ENCODE data around the gene TPSG1.
"Not testable (repeated sequence)": the region's sequence is repeated elsewhere in the genome, so short reads cannot be mapped to it uniquely, and the experiment has no call there.

The TPSG1 gene

GRCh38 chr16:1197237-1197866, 27.7 kb downstream of the TPSG1 start:
- Histone ChIP-seq H3K4me3 (ENCODE audit: low read depth in 1 of 5, low read length in 5 of 5) (no peak overlapping the region), H3K27ac (ENCODE audit: low read depth, low read length) (no peak overlapping the region), H3K9ac (ENCODE audit: low read length in 5 of 5) (no peak overlapping the region), H3K9me3 (ENCODE audit: control insufficient read depth in 5 of 5, low read length in 5 of 5) (no peaks in the 10 kb centered on the region), H3K36me3 (ENCODE audit: control insufficient read depth in 5 of 5, insufficient read depth in 5 of 5, low read length in 5 of 5) (no peaks in the 10 kb centered on the region), H3K4me1 (ENCODE audit: control insufficient read depth in 5 of 5, insufficient read depth in 5 of 5, low read length in 5 of 5) (no peaks in the 10 kb centered on the region), H3K27me3 (ENCODE audit: control insufficient read depth in 5 of 5, insufficient read depth in 4 of 5, low read length in 5 of 5) (peaks cover 3 to 19% (median 14%) of the 10 kb centered on the region in 5 donors)

GRCh38 chr16:1196494-1196893, 28.6 kb downstream of the TPSG1 start:
- Histone ChIP-seq H3K27ac (ENCODE audit: low read depth, low read length) (no peak overlapping the region), H3K4me3 (ENCODE audit: low read depth in 1 of 5, low read length in 5 of 5) (no peak overlapping the region), H3K36me3 (ENCODE audit: control insufficient read depth in 5 of 5, insufficient read depth in 5 of 5, low read length in 5 of 5) (no peaks in the 10 kb centered on the region), H3K27me3 (ENCODE audit: control insufficient read depth in 5 of 5, insufficient read depth in 4 of 5, low read length in 5 of 5) (peaks cover 3 to 19% (median 19%) of the 10 kb centered on the region in 5 donors), H3K9me3 (ENCODE audit: control insufficient read depth in 5 of 5, low read length in 5 of 5) (no peaks in the 10 kb centered on the region), H3K9ac (ENCODE audit: low read length in 5 of 5) (no peak overlapping the region), H3K4me1 (ENCODE audit: control insufficient read depth in 5 of 5, insufficient read depth in 5 of 5, low read length in 5 of 5) (no peaks in the 10 kb centered on the region)

GRCh38 chr16:1195393-1195666, 29.7 kb downstream of the TPSG1 start:
- Histone ChIP-seq H3K4me3 (ENCODE audit: low read depth in 1 of 5, low read length in 5 of 5) (no peak overlapping the region), H3K9me3 (ENCODE audit: control insufficient read depth in 5 of 5, low read length in 5 of 5) (no peaks in the 10 kb centered on the region), H3K27me3 (ENCODE audit: control insufficient read depth in 5 of 5, insufficient read depth in 4 of 5, low read length in 5 of 5) (peaks cover 3 to 21% (median 19%) of the 10 kb centered on the region in 5 donors), H3K36me3 (ENCODE audit: control insufficient read depth in 5 of 5, insufficient read depth in 5 of 5, low read length in 5 of 5) (no peaks in the 10 kb centered on the region), H3K9ac (ENCODE audit: low read length in 5 of 5) (no peak overlapping the region), H3K4me1 (ENCODE audit: control insufficient read depth in 5 of 5, insufficient read depth in 5 of 5, low read length in 5 of 5) (no peaks in the 10 kb centered on the region), H3K27ac (ENCODE audit: low read depth, low read length) (no peak overlapping the region)

GRCh38 chr16:1194665-1195392, 30.2 kb downstream of the TPSG1 start:
- Histone ChIP-seq H3K4me3 (ENCODE audit: low read depth in 1 of 5, low read length in 5 of 5) (no peak overlapping the region), H3K36me3 (ENCODE audit: control insufficient read depth in 5 of 5, insufficient read depth in 5 of 5, low read length in 5 of 5) (no peaks in the 10 kb centered on the region), H3K4me1 (ENCODE audit: control insufficient read depth in 5 of 5, insufficient read depth in 5 of 5, low read length in 5 of 5) (no peaks in the 10 kb centered on the region), H3K27ac (ENCODE audit: low read depth, low read length) (no peak overlapping the region), H3K27me3 (ENCODE audit: control insufficient read depth in 5 of 5, insufficient read depth in 4 of 5, low read length in 5 of 5) (peaks cover 3 to 25% (median 19%) of the 10 kb centered on the region in 5 donors), H3K9me3 (ENCODE audit: control insufficient read depth in 5 of 5, low read length in 5 of 5) (no peaks in the 10 kb centered on the region), H3K9ac (ENCODE audit: low read length in 5 of 5) (no peak overlapping the region)

GRCh38 chr16:1193825-1194581, 31.1 kb downstream of the TPSG1 start:
- no peak overlapping the region for H3K27ac ChIP-seq (ENCODE audit: low read depth, low read length)
- no peaks in the 10 kb centered on the region for H3K4me1 ChIP-seq (ENCODE audit: control insufficient read depth in 5 of 5, insufficient read depth in 5 of 5, low read length in 5 of 5)
- H3K36me3 ChIP-seq (ENCODE audit: control insufficient read depth in 5 of 5, insufficient read depth in 5 of 5, low read length in 5 of 5) = no peaks in the 10 kb centered on the region
- H3K4me3 ChIP-seq (ENCODE audit: low read depth in 1 of 5, low read length in 5 of 5) = no peak overlapping the region
- no peak overlapping the region for H3K9ac ChIP-seq (ENCODE audit: low read length in 5 of 5)
- peaks cover 3 to 26% (median 19%) of the 10 kb centered on the region in 5 donors for H3K27me3 ChIP-seq (ENCODE audit: control insufficient read depth in 5 of 5, insufficient read depth in 4 of 5, low read length in 5 of 5)
- no peaks in the 10 kb centered on the region for H3K9me3 ChIP-seq (ENCODE audit: control insufficient read depth in 5 of 5, low read length in 5 of 5)

- no peak overlapping the region for H3K9ac ChIP-seq (ENCODE audit: low read length in 5 of 5)
- H3K4me1 ChIP-seq (ENCODE audit: control insufficient read depth in 5 of 5, insufficient read depth in 5 of 5, low read length in 5 of 5) = no peaks in the 10 kb centered on the region
- peaks cover 4 to 26% (median 19%) of the 10 kb centered on the region in 5 donors for H3K27me3 ChIP-seq (ENCODE audit: control insufficient read depth in 5 of 5, insufficient read depth in 4 of 5, low read length in 5 of 5)
- no peak overlapping the region for H3K27ac ChIP-seq (ENCODE audit: low read depth, low read length)
- no peaks in the 10 kb centered on the region for H3K36me3 ChIP-seq (ENCODE audit: control insufficient read depth in 5 of 5, insufficient read depth in 5 of 5, low read length in 5 of 5)
- H3K9me3 ChIP-seq (ENCODE audit: control insufficient read depth in 5 of 5, low read length in 5 of 5) = no peaks in the 10 kb centered on the region
- H3K4me3 ChIP-seq (ENCODE audit: low read depth in 1 of 5, low read length in 5 of 5) = no peak overlapping the region
Measured at GRCh38 chr16:1193143-1193824, 31.8 kb downstream of the TPSG1 start.

DNA sequence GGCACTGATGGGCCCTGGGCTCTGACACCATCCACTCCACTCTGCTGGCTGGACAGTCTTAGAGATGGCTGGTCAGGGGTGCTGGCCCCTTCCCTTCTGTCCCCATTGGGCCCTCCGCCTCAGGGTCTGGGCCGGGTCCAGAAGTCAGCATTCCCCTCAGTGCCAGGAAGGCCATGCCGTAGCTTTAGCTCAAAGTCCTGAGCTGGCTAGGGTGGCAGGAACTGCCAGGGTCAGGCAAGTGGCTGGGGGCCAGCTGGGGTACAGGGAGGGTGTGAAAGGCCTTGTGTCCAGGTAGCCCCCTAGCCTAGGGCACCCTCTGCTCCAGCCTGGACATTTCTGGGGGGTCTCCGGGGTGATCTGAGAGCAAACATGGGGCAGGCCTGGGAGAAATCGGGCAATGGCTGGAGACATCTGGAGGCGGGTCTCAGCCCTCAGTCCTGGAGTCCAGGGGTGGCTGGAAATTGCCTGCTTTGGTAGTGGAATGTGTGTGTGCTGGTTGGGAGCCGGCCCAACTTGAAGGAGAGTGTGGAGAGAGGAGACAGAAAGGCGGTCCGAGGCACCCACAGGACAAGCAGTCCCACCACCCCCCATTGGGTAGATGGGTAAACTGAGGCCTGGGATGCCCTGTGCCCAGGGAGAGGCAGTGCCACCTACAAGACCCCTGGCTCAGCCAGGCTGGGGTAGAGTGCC, 32.5 kb downstream of the TPSG1 start:
- Histone ChIP-seq H3K9ac (ENCODE audit: low read length in 5 of 5) (no peak overlapping the region), H3K4me1 (ENCODE audit: control insufficient read depth in 5 of 5, insufficient read depth in 5 of 5, low read length in 5 of 5) (no peaks in the 10 kb centered on the region), H3K27ac (ENCODE audit: low read depth, low read length) (no peak overlapping the region), H3K36me3 (ENCODE audit: control insufficient read depth in 5 of 5, insufficient read depth in 5 of 5, low read length in 5 of 5) (no peaks in the 10 kb centered on the region), H3K27me3 (ENCODE audit: control insufficient read depth in 5 of 5, insufficient read depth in 4 of 5, low read length in 5 of 5) (peaks cover 7 to 28% (median 23%) of the 10 kb centered on the region in 5 donors), H3K9me3 (ENCODE audit: control insufficient read depth in 5 of 5, low read length in 5 of 5) (no peaks in the 10 kb centered on the region), H3K4me3 (ENCODE audit: low read depth in 1 of 5, low read length in 5 of 5) (no peak overlapping the region)

GRCh38 chr16:1190789-1191188, 34.3 kb downstream of the TPSG1 start:
- not testable (repeated sequence) for H3K4me3 ChIP-seq (ENCODE audit: low read depth in 1 of 5, low read length in 5 of 5); H3K36me3 ChIP-seq (ENCODE audit: control insufficient read depth in 5 of 5, insufficient read depth in 5 of 5, low read length in 5 of 5); H3K4me1 ChIP-seq (ENCODE audit: control insufficient read depth in 5 of 5, insufficient read depth in 5 of 5, low read length in 5 of 5); H3K9me3 ChIP-seq (ENCODE audit: control insufficient read depth in 5 of 5, low read length in 5 of 5); H3K9ac ChIP-seq (ENCODE audit: low read length in 5 of 5); H3K27ac ChIP-seq (ENCODE audit: low read depth, low read length)
- H3K27me3 ChIP-seq (ENCODE audit: control insufficient read depth in 5 of 5, insufficient read depth in 4 of 5, low read length in 5 of 5) = peaks cover 4 to 25% (median 11%) of the 10 kb centered on the region in 5 donors

- Histone ChIP-seq H3K27me3 (ENCODE audit: control insufficient read depth in 5 of 5, insufficient read depth in 4 of 5, low read length in 5 of 5) (peaks cover 4 to 27% (median 6%) of the 10 kb centered on the region in 5 donors), H3K9me3 (ENCODE audit: control insufficient read depth in 5 of 5, low read length in 5 of 5) (peaks cover 0 to 4% (median 0%) of the 10 kb centered on the region in 5 donors), H3K27ac (ENCODE audit: low read depth, low read length) (no peak overlapping the region), H3K36me3 (ENCODE audit: control insufficient read depth in 5 of 5, insufficient read depth in 5 of 5, low read length in 5 of 5) (no peaks in the 10 kb centered on the region), H3K4me1 (ENCODE audit: control insufficient read depth in 5 of 5, insufficient read depth in 5 of 5, low read length in 5 of 5) (no peaks in the 10 kb centered on the region), H3K4me3 (ENCODE audit: low read depth in 1 of 5, low read length in 5 of 5) (no peak overlapping the region), H3K9ac (ENCODE audit: low read length in 5 of 5) (no peak overlapping the region)
Measured at GRCh38 chr16:1189455-1189854, 35.6 kb downstream of the TPSG1 start.

All from subcutaneous abdominal adipose tissue (tissue), 5 donors.